Activated CD4-positive, CD25-positive, alpha-beta regulatory T cell treated with anti-CD3 and anti-CD28 coated beads, Interleukin-2, amount 50 U/mL, for 16 hours (primary cell): ENCODE results near the gene RPL36AL.
"Not testable (repeated sequence)": the region's sequence is repeated elsewhere in the genome, so short reads cannot be mapped to it uniquely, and the experiment has no call there.

ENCODE experiments used
- DNase-seq: peaks from one replicate; pipeline ENCODE4 v3.0.0-alpha.2; 2020; ENCODE audit warnings: low read depth, low spot score

The RPL36AL gene

DNA sequence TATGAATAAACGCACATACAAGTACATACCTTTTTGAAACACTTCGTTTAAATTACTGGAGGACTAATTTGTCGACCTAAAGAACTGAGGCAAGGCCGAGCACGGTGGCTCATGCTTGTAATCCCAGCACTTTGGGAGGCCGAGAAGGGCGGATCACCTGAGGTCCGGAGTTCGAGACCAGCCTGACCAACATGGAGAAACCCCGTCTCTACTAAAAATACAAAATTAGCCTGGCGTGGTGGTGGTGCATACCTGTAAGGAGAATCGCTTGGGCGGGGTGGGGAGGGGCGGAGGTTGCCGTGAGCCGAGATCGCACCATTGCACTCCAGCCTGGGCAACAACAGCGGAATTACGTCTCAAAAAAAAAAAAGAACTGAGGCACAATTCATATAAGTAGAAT, 1.2 kb downstream of the RPL36AL start:
- not testable (repeated sequence) for DNase-seq

DNA sequence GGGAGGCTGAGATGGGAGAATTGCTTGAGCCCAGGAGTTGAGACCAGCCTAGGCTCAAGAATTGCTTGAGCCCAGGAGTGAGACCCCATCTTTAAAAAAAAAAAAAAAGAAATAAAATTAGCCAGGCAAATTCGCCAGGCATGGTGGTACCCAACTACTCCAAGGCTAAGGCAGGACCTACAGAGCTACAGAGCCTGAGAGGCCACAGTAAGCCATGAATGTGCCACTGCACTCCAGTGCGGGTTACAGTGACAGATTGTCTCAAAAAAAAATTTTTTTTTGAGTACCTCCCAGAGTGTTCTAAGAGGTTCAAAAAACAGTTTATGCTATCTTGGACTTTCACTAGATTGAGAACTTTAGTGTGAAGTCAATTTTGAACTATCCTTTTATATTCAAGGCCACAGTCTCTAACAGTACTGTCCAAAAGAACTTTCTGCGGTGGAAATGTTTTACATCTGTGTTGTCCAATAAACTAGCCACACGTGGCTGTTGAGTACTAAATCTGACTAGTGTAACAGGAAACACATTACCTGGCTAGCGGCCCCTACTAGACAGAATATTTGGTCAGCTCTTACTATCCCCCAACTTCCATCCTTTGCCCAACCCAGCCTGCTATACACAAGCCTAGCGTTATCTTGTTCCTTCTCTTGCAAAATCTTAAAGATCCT, 2.4 kb downstream of the RPL36AL start:
- DNase-seq = no peak

DNA sequence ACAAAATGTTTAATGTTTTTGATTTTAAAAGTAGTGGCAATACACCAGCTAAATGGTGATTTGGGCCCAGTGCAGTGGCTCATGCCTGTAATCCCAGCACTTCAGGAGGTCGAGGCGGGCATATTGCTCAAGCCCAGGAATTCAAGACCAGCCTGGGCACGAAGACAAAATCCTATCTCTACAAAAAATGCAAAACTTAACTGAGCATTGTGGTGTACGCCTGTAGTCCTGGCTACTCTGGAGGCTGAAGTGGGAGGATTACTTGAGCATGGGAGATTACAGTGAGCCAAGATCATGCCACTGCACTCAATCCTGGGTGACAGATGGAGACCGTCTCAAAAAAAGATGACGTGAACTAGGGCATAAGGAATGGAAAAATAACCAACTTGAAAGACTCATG, 4.7 kb downstream of the RPL36AL start:
- DNase-seq = no peak

GRCh38 chr14:49614196-49614595, 6.2 kb downstream of the RPL36AL start:
- no peak for DNase-seq

GRCh38 chr14:49612671-49613070, 7.8 kb downstream of the RPL36AL start:
- DNase-seq = no peak

DNA sequence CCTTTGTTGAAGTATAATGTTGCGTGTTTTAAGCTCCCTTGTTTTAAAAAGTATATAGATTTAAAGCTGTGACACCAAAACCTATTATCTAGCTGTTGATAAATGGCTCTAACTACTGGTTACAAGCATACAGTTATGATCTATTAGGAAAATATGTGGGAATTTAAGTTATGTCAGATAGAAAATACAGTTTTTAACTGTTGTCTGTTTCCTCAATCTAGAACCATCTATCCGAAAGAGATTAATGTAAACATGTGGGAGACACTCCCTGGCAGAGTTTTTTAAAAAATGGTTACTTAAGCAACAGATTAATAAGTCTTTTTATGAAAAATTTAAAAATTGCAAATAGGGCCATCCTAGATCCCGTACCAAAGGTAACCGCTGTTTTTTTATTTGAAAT, 8.2 kb downstream of the RPL36AL start:
- DNase-seq = no peak

DNA sequence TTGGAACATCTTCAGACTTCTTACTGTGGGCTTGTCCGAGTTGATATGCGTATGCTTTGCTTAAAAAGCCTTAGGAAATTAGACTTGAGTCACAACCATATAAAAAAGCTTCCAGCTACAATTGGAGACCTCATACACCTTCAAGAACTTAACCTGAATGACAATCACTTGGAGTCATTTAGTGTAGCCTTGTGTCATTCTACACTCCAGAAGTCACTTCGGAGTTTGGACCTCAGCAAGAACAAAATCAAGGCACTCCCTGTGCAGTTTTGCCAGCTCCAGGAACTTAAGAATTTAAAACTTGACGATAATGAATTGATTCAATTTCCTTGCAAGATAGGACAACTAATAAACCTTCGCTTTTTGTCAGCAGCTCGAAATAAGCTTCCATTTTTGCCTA, 12.8 kb downstream of the RPL36AL start:
- no peak for DNase-seq

DNA sequence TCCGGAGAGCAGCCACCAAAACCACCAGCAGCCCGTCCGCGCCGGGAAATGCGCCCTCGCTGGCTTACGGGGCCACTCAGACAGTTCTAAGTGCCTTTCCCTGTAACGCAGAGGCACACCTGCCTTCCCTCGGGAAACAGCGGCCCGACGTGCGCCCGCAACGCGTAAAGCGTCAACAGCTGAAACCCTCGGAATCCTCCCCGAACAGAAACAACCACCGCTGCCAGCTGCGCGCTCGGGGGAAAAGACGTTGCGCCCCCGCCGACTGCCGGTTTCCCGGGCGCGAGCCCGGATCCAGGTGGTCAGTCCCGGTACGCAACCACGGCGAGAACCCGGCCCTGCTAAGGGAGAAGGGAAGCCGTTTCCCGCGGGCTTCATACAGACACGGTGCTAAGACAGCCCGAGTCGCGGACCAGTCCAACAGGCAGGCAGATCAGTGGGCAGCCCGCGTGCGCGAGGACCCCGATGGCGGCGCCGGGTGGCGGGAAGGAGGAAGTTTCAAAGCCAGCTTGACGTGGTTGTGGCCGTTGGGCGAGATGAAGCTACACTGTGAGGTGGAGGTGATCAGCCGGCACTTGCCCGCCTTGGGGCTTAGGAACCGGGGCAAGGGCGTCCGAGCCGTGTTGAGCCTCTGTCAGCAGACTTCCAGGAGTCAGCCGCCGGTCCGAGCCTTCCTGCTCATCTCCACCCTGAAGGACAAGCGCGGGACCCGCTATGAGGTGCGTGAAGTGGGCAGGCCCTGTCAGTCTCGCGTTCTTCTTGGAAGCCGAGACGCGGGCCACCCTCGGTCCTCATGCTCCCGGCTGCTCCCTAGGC, 21.7 kb downstream of the RPL36AL start, which contains the start of gene LRR1:
LRR1 (plus strand) TSS at position 456 of the 816 bp plus-strand sequence; CDS start at position 537, 81 bp downstream.
- DNase-seq = peak; percentile 71

DNA sequence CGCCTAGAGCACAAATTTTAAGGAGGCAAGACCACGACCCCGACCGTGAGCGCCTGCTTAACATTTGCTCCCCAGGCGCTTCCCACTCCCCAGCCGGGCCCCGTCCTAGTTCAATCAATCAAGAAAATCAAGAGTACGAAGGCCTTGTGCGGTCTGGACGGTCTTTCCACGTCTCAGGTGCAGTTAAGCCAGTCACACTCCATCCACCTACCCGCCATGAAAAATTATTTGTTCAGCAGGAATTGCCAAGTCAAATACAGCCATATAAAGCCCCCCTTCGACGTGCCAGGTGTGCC, 22.3 kb downstream of the RPL36AL start:
- no peak for DNase-seq

DNA sequence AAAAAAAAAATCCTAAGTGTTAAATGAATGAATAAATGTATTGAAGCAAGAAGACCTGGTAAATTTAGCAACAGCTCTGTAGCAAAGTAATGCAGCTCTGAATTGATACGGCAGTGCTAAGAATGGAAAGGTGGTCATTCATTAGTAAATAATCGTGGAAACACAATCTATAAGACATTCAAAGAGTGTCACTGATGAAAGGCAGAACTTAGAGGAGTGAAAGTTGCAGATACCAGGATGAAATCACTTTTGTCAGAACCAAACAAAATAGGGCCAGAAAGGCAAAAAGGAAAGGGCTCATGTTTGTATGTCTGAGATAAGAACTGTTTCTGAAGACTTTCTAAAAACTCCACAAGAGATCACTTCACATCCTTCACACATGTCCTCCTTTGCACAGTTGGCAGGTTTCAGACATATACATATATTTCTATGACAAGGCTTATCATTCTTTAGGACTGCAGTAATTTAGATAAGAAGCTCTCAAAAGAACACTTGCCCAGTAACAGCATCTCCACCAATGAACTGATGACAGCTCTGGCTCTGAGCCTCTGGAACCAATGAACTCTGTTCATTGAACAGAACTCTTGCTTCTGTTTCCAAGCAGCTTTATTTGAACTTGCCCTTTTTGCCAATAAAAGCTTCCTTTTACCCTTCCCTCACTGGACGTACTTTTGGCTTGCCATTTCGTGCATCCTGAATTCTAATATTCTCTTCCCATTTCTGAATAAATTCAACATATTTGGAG, 25.9 kb downstream of the RPL36AL start:
- no peak for DNase-seq

DNA sequence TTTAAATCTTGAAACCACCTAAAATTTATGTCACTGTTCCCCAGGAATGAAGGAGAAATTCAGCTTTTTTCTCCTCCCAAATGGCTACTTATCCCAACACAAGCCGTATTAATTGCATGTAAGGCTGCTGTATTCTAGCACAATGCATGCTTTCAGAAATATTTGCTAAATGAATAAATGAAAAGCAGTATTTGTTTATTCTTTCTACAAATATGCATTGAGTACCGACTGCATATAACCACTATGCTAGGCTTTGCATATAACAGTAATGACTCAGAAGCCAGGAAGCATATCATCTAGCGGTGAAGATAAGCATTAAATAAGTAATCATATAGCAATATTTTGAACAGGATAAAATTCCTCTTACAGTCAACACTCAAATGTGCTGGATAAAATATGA, 27.4 kb downstream of the RPL36AL start:
- no peak for DNase-seq

DNA sequence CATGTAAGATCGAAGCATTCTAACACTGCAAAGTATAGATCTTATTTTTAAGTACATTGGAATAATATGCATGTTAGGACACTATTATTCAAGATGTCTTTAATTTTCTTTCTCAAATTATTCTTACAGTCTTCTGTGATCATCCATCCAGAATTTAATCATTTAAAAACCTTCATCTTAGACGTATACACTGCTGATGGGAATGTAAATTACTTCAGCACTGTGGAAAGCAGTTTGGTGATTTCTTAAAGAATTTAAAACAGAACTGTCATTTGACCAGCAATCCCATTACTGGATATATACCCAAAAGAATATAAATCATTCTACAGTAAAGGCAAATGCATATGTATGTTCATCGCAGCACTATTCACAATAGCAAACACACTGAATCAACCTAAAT, 31.0 kb downstream of the RPL36AL start:
- DNase-seq = no peak

DNA sequence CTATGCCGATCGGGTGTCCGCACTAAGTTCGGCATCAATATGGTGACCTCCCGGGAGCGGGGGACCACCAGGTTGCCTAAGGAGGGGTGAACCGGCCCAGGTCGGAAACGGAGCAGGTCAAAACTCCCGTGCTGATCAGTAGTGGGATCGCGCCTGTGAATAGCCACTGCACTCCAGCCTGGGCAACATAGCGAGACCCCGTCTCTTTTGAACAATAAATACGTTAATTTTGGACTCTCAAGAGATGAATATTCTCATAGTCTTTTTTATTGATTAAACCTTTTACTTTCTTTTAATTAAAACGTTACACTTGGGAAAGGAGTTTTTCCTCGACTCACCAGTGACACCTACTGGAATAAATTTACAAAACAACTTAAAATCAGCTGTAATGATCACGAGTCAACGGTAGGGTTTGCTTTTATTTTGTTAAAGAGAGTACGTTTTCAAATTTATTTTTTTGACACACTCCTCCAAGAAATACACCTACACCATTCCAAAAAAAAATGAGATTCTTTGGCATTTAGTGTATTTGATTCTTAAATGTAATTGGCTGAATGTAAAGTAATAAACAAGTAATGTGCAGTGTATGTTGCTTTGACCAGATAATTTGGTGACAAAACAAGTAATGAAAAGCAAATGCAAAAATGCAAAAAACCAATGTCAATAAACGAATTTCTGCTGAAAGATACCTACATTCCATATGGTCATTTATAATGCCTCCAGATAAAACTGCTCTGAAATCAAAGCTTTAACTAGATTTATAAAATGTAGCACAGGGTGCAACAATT, 33.6 kb downstream of the RPL36AL start:
- no peak for DNase-seq

- peak; percentile 97 for DNase-seq
Observed at GRCh38 chr14:49585803-49586672, 34.4 kb downstream of the RPL36AL start, which contains the start of gene RPS29. TSS of gene RPS29 (minus strand) at chr14:49586380. CDS start at chr14:49586346, 34 bp downstream.

DNA sequence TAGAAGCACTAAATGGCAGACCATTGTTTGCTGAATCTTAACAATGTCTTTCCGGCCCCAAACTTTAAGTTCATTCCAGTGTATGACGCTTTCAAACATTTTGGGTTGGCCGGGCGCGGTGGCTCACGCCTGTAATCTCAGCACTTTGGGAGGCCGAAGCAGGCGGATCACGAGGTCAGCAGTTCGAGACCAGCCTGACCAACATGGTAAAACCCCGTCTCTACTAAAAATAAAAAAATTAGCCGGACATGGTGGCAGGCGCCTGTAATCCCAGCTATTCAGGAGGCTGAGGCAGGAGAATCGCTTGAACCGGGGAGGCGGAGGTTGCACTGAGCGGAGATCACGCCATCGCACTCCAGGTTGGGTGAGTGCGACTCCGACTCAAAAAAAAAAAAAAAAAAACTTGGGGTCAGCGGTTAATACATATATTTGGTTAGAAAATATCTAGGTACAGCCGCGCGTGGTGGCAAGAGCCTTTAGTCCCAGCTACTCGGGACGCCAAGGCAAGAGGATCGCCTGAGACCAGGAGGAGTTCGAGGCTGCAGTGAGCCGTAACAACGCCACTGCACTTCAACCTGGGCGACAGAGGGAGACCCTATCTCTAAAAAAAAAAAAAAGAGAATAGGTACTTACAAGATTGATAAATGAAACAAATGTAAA, 35.3 kb downstream of the RPL36AL start:
- DNase-seq = not testable (repeated sequence)

DNA sequence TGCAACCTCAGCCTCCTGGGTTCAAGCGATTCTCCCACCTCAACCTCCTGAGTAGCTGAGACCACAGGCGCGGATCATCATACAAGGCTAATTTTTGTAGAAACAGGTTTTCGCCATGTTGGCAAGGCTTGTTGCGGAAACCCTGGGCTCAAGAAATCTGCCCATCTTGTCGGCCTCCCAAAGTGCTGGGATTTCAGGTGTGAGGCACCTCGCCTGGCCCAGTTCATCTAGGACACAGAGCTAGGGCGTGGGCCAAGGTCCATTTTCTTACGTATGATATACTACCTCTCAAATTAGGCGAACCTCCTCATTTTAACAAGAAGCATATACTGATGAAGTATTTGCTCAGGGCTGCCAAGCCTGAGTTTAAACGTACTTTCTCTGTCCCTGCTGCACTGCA, 36.4 kb downstream of the RPL36AL start:
- no peak for DNase-seq

DNA sequence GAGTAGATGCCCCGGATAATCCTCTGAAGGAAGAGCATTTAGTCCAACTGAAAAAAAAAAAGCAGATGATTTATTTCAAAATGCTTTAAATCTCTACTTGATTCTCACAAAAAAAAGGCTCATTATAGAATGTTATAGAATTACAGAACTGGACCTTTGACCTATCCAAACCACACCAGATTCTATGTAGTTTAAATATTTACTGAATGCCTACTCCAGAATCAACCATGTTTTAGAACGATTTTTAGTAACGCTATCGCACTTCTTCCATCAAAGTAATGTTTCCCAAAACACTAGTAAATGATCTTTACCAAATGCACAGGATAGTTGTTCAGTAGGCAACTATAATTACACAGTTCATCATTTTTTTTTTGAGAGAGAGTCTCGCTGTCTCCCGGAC, 36.8 kb downstream of the RPL36AL start:
- DNase-seq = no peak

- DNase-seq = no peak
Observed at GRCh38 chr14:49582113-49582977, 38.1 kb downstream of the RPL36AL start.
